B cell (primary cell): ENCODE results near the gene TXNDC11. TPM values are rescaled to one million over a fixed set of nuclear protein-coding genes. Genes with fewer than 3 reads are reported as not detected.
A peak's percentile ranks its signal among the peaks of the same experiment; 100 is the strongest.

Experiments
- ATAC-seq: fragments of 200-7000 bp; cut with Tn5 transposase; one replicate; pipeline ENCODE4 v1.10.0; 2021; ENCODE audit warnings: low read depth, mild to moderate bottlenecking, moderate number of reproducible peaks, moderate library complexity
- CTCF ChIA-PET: fragments of 350-600 bp; sonication (Branson Sonifier 250); formaldehyde crosslinking; loops from one replicate; lab custom pipeline; 2021; ENCODE audit warnings: antibody characterized with exemption, inconsistent platforms; lab: Charles Lee
- POLR2A ChIA-PET: fragments of 350-600 bp; sonication (Branson Sonifier 250); formaldehyde crosslinking; loops from one replicate; lab custom pipeline; 2021; ENCODE audit warnings: antibody characterized with exemption; lab: Charles Lee
- DNase-seq: peaks from one replicate; pipeline ENCODE4 v3.0.0; 2013
- H2AFZ ChIP-seq: 2 replicates; pipeline ENCODE4 v1.6.1; 2012; ENCODE audit warnings: mild to moderate bottlenecking, low read depth, low read length; ENCODE audit not compliant: insufficient read depth, poor library complexity, severe bottlenecking
- H3K27ac ChIP-seq, 2 donors: 1 replicate in 1 of 2; 2 replicates in 1 of 2; pipeline ENCODE4 v1.5.1; 2012 to 2013; ENCODE audit warnings: low read length in 2 of 2, mild to moderate bottlenecking in 2 of 2, moderate library complexity in 1 of 2
- H3K27me3 ChIP-seq, 4 experiments: fragments of 200-600 bp in 1 of 4; sonication (generic) in 1 of 4; replicated peaks in 1 of 4; 1 replicate in 2 of 4; 2 replicates in 2 of 4; pipeline versions ENCODE4 v1.6.1 to v1.7.0; 2013 to 2016; ENCODE audit warnings: low read length in 3 of 4, mild to moderate bottlenecking in 2 of 4, mixed read lengths in 1 of 4, moderate library complexity in 1 of 4; ENCODE audit not compliant: insufficient read depth in 4 of 4, control insufficient read depth in 3 of 4; ENCODE audit errors: control extremely low read depth in 1 of 4
- H3K36me3 ChIP-seq, 2 experiments: replicated peaks in 1 of 2; 1 replicate in 1 of 2; 2 replicates in 1 of 2; pipeline versions ENCODE4 v1.6.1 to v1.7.1; 2013; ENCODE audit warnings: low read length in 1 of 2; ENCODE audit not compliant: insufficient read depth in 2 of 2, control insufficient read depth in 1 of 2; ENCODE audit errors: control extremely low read depth in 1 of 2, extremely low read depth in 1 of 2
- H3K4me1 ChIP-seq, 2 donors: fragments of 200-600 bp in 1 of 2; sonication (generic) in 1 of 2; 1 replicate in 1 of 2; 2 replicates in 1 of 2; pipeline versions ENCODE4 v1.5.1 to v1.6.1; 2013 to 2017; ENCODE audit warnings: low read length in 2 of 2; ENCODE audit not compliant: control insufficient read depth in 2 of 2, insufficient read depth in 2 of 2
- H3K4me2 ChIP-seq: replicated peaks from 2 replicates; pipeline ENCODE3; 2012; ENCODE audit warnings: mild to moderate bottlenecking, low read depth, low read length; ENCODE audit not compliant: poor library complexity, severe bottlenecking
- H3K4me3 ChIP-seq, 5 experiments: fragments of 200-600 bp in 1 of 5; sonication (generic) in 1 of 5; 1 replicate in 3 of 5; 2 replicates in 2 of 5; pipeline versions ENCODE4 v1.5.1 to v1.7.0; 2011 to 2016; ENCODE audit warnings: low read length in 4 of 5, mild to moderate bottlenecking in 4 of 5, low read depth in 2 of 5, control low read depth in 1 of 5, moderate library complexity in 1 of 5; ENCODE audit not compliant: insufficient read depth in 1 of 5; ENCODE audit errors: control extremely low read depth in 1 of 5, extremely low read depth in 1 of 5
- H3K79me2 ChIP-seq: fragments of 200-600 bp; sonication (generic); one replicate; pipeline ENCODE4 v1.6.0; 2016; ENCODE audit warnings: low read length; ENCODE audit not compliant: control insufficient read depth, insufficient read depth
- H3K9ac ChIP-seq: fragments of 200-600 bp; sonication (generic); 2 replicates; pipeline ENCODE4 v1.6.1; 2017; ENCODE audit warnings: mild to moderate bottlenecking, low read length, moderate library complexity
- H3K9me3 ChIP-seq, 3 donors: one replicate each; pipeline versions ENCODE4 v1.6.1 to v1.7.1; 2013; ENCODE audit warnings: low read length in 2 of 3; ENCODE audit not compliant: control insufficient read depth in 2 of 3, insufficient read depth in 1 of 3; ENCODE audit errors: control extremely low read depth in 1 of 3
- H4K20me1 ChIP-seq: 2 replicates; pipeline ENCODE4 v1.6.0; 2012; ENCODE audit warnings: mild to moderate bottlenecking, low read length; ENCODE audit not compliant: insufficient read depth, control insufficient read depth, poor library complexity, severe bottlenecking
- H3K27ac Mint-ChIP-seq: one replicate; pipeline ENCODE4 v1.8.0; 2021; ENCODE audit warnings: mixed read lengths
- H3K27me3 Mint-ChIP-seq: one replicate; pipeline ENCODE4 v1.8.0; 2021; ENCODE audit warnings: mixed read lengths
- H3K4me1 Mint-ChIP-seq: one replicate; pipeline ENCODE4 v1.8.0; 2021; ENCODE audit warnings: mixed read lengths
- H3K4me3 Mint-ChIP-seq: one replicate; pipeline ENCODE4 v1.8.0; 2021; ENCODE audit warnings: mixed read lengths
- H3K9me3 Mint-ChIP-seq: one replicate; pipeline ENCODE4 v1.8.0; 2022; ENCODE audit warnings: mixed read lengths; ENCODE audit not compliant: insufficient read depth
- CTCF ChIP-seq: fragments of 200-600 bp; IDR thresholded peaks from one replicate; pipeline ENCODE4 v1.8.0; 2022; ENCODE audit warnings: antibody characterized with exemption, mild to moderate bottlenecking
- EZH2 ChIP-seq: IDR thresholded peaks from 2 replicates; pipeline ENCODE4 v1.6.1; 2012; ENCODE audit warnings: borderline replicate concordance, low read depth, mild to moderate bottlenecking, moderate library complexity, low read length; ENCODE audit not compliant: insufficient read depth, poor library complexity, severe bottlenecking
- WGBS: methylation state at CpG from one replicate; pipeline ENCODE4 v1.1.5; 2013; ENCODE audit warnings: missing lambda C conversion rate; ENCODE audit not compliant: insufficient coverage; 5-methylcytosine and 5-hydroxymethylcytosine counted together
- intact Hi-C: fragments of 100-400 bp; cut with micrococcal nuclease; formaldehyde crosslinking; loops from one replicate; pipeline ENCODE4 v1.10.0; 2022
- polyA plus RNA-seq: library from polyadenylated mRNA; depleted of rRNA; stranded (reverse); fragments of >200 nt; gene quantifications from 2 replicates; pipeline ENCODE4 v1.2.3, GENCODE V29; 2012
- total RNA-seq, 2 donors: library from RNA; stranded (reverse); fragments of 120-200 nt in 1 of 2; gene quantifications; 1 replicate in 1 of 2; 2 replicates in 1 of 2; pipeline versions ENCODE4 v1.2.3 to v1.2.4, GENCODE V29; 2013 to 2022

The TXNDC11 gene
- total and polyA plus RNA-seq, 2 donors (not counting 1 experiment from before 2014, with no cell fraction given) = 50.2 to 76.9 TPM

GRCh38 chr16:11683145-11683544 is 59.5 kb downstream of the TXNDC11 start:
- ChIA-PET CTCF (interaction anchor here (1.5 to 1.7 kb wide), 3 partner anchors 8 to 114 kb away, joined by 4 to 13 read pairs (median 4); partner anchors contain the start of gene ZC3H7A), POLR2A (interaction anchor here (1.1 to 2.1 kb wide), 2 partner anchors 9 to 14 kb away, joined by 3 to 13 read pairs; partner anchors contain the start of gene SNN)
- H3K27ac ChIP-seq = peak overlapping the region; percentile 95 to 99
- Mint-ChIP-seq H3K4me3 (peak overlapping the region; percentile 78), H3K4me1 (peaks cover 96% of the 10 kb centered on the region), H3K9me3 (no peaks in the 10 kb centered on the region), H3K27me3 (no peaks in the 10 kb centered on the region), H3K27ac (peak overlapping the region; percentile 91)
- H3K4me2 ChIP-seq = peak overlapping the region; percentile 67
- peaks cover 47% of the 10 kb centered on the region for H3K79me2 ChIP-seq
- peaks cover 0 to 57% of the 10 kb centered on the region in 2 experiments for H3K36me3 ChIP-seq
- H3K27me3 ChIP-seq = no peaks in the 10 kb centered on the region
- no peaks in the 10 kb centered on the region for H3K9me3 ChIP-seq
- intact Hi-C loops = loop anchor here (5.0 to 10.0 kb wide), 5 partner anchors 371 to 941 kb away; partner anchors contain the start of genes CIITA, NUBP1 and SOCS1
- whole genome bisulfite sequencing = 91% methylated on average over 7 of the region's 11 CpGs
- TF ChIP-seq EZH2 (no peak), CTCF (no peak)
- H4K20me1 ChIP-seq = peaks cover 15% of the 10 kb centered on the region
- peaks cover 96 to 97% of the 10 kb centered on the region in 2 donors for H3K4me1 ChIP-seq
- DNase-seq (no peak), ATAC-seq (no peak)
- H3K9ac ChIP-seq = peak overlapping the region; percentile 38
- H3K4me3 ChIP-seq = peak overlapping the region in 1 of 5 experiments; percentile 35
- H2AFZ ChIP-seq = no peak overlapping the region

GRCh38 chr16:11682655-11683096 is 60.0 kb downstream of the TXNDC11 start:
- DNase-seq = peak; percentile 85
- CTCF ChIA-PET = interaction anchor here (0.9 to 1.7 kb wide), 7 partner anchors 8 to 385 kb away, joined by 3 to 13 read pairs (median 4); partner anchors contain the start of gene ZC3H7A
- Histone ChIP-seq H3K4me3 (peak overlapping the region in 2 of 5 experiments; percentile 0 to 35), H3K4me1 (peaks cover 96 to 97% of the 10 kb centered on the region in 2 donors), H3K36me3 (peaks cover 0 to 56% of the 10 kb centered on the region in 2 experiments), H3K9me3 (no peaks in the 10 kb centered on the region), H4K20me1 (peaks cover 19% of the 10 kb centered on the region), H3K9ac (peak overlapping the region; percentile 38), H3K4me2 (peak overlapping the region; percentile 67), H3K27me3 (no peaks in the 10 kb centered on the region), H3K79me2 (peaks cover 47% of the 10 kb centered on the region), H3K27ac (peak overlapping the region; percentile 95 to 99), H2AFZ (no peak overlapping the region)
- Mint-ChIP-seq H3K4me1 (peaks cover 96% of the 10 kb centered on the region), H3K9me3 (no peaks in the 10 kb centered on the region), H3K27ac (peak overlapping the region; percentile 91), H3K4me3 (peak overlapping the region; percentile 78), H3K27me3 (no peaks in the 10 kb centered on the region)
- ATAC-seq = peak; percentile 5
- TF ChIP-seq CTCF (no peak), EZH2 (no peak)
- intact Hi-C loops = loop anchor here (1.0 to 10.0 kb wide), 6 partner anchors 12 to 940 kb away; partner anchors contain the start of genes CIITA, NUBP1 and SOCS1
- POLR2A ChIA-PET = interaction anchor here (0.5 to 2.1 kb wide), 3 partner anchors 9 to 103 kb away, joined by 3 to 13 read pairs (median 3); partner anchors contain the start of gene SNN
- 8% methylated on average over 2 of the region's 5 CpGs for WGBS
